ENCODE results near the gene ACRV1. TPM values are rescaled to one million over a fixed set of nuclear protein-coding genes. Genes with fewer than 3 reads are reported as not detected.
"Not testable (repeated sequence)": the region's sequence is repeated elsewhere in the genome, so short reads cannot be mapped to it uniquely, and the experiment has no call there.

The ACRV1 gene, protein sequence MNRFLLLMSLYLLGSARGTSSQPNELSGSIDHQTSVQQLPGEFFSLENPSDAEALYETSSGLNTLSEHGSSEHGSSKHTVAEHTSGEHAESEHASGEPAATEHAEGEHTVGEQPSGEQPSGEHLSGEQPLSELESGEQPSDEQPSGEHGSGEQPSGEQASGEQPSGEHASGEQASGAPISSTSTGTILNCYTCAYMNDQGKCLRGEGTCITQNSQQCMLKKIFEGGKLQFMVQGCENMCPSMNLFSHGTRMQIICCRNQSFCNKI
- not detected in 2 replicates for total RNA-seq

DNA sequence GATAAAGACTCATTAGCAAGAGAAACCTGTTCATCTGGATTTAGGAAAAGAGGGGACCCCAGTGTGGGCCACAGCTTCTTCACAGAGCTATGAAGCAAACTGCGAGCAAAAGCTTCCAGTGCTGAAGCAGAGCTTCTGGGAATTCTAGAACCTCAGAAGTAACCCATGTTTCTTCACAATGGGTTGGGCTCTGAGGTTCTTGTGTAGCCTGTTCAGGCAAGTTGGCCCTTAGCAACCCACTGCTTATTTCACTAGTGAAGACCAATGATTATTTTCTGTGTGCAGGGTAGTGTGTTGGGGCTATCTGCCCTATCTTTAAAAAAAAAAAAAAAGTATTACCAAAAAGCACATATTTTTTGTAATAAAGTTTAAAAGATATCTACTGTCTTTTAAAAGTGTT is at the start of gene ACRV1:
TSS of gene ACRV1 (minus strand) at position 101 of the 400 bp plus-strand sequence. CDS start at position 34, 67 bp downstream.
- Mint-ChIP-seq H3K4me1 (ENCODE audit: low read depth) (no peaks in the 10 kb centered on the region), H3K27me3 (ENCODE audit: low read depth) (no peaks in the 10 kb centered on the region), H3K4me3 (ENCODE audit: low read depth) (no peak within 1 kb of the TSS), H3K36me3 (ENCODE audit: low read depth) (peaks cover 35% of the 10 kb centered on the region), H3K27ac (no peak within 1 kb of the TSS), H3K9me3 (no peaks in the 10 kb centered on the region)
- DNase-seq (ENCODE audit: low spot score): no peak
- intact Hi-C loops (cut with micrococcal nuclease): no loop called here

DNA sequence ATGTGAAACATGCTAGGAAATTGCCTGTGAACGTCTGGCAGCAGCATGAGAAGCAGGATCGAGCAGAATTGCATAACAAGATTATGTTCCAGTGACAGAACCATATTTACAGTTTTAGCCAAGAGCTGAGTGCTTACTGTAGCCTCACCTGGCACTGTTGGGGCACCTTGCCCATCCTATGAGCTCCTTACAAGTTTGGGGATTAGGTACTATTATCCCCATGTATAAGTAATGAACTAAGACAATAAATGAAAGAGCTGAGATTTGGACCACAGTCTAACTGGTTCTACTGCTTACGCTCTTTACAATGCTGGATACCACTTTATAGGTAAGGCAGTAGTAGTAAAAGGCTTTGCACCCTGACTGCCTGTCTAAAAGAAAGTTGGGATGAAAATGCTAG is 48.3 kb upstream of the ACRV1 start:
- no peaks in the 10 kb centered on the region for H3K4me1 Mint-ChIP-seq (ENCODE audit: low read depth)
- H3K27ac Mint-ChIP-seq: no peak overlapping the region
- peaks cover 7% of the 10 kb centered on the region for H3K27me3 Mint-ChIP-seq (ENCODE audit: low read depth)
- intact Hi-C loops (cut with micrococcal nuclease): no loop called here
- H3K9me3 Mint-ChIP-seq: no peaks in the 10 kb centered on the region
- H3K4me3 Mint-ChIP-seq (ENCODE audit: low read depth): no peak overlapping the region
- H3K36me3 Mint-ChIP-seq (ENCODE audit: low read depth): no peaks in the 10 kb centered on the region
- DNase-seq (ENCODE audit: low spot score): no peak

DNA sequence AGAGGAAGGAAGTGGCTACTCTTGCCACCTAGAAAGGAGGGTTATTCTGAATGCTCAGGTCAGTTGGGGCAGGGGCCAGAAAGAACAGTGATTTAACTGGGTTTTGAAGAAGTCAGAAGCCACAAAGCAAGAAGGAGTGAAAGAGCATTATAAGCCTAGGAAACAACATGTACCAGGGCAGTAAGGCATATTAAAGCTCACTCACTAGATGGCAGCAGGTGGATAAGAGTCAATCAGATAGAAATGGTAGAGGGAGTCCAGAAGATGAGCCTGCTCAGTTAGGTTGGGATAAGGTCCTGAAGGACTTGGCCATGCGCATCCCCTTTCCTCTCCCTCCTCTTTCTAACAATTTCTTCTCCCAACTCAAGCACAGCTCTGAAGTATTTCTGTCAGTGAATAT is 43.5 kb upstream of the ACRV1 start:
- Mint-ChIP-seq H3K27ac (no peak overlapping the region), H3K4me1 (ENCODE audit: low read depth) (no peaks in the 10 kb centered on the region), H3K27me3 (ENCODE audit: low read depth) (peaks cover 10% of the 10 kb centered on the region), H3K9me3 (no peaks in the 10 kb centered on the region), H3K36me3 (ENCODE audit: low read depth) (no peaks in the 10 kb centered on the region), H3K4me3 (ENCODE audit: low read depth) (no peak overlapping the region)
- no peak for DNase-seq (ENCODE audit: low spot score)
- intact Hi-C loops (cut with micrococcal nuclease): no loop called here

DNA sequence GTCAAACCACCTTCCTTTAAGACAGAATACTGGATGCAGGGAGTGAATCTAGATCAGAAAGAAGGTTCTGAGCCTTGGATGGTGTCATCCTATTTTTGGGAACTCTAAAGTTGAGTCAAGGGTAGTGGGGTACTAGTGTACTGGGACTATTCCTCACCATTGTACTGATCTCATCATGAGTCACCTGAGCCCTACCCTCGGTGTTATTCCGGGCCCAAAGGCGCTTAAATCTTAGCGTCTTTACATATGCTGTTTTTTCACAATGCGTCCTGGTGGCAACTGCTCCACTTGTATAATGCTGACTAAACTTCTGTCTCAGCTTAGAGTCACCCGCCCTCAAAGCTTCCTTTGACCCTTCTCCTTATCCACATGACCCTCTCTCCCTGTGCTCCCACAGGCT is 40.1 kb upstream of the ACRV1 start:
- H3K27ac Mint-ChIP-seq: no peak overlapping the region
- no peaks in the 10 kb centered on the region for H3K4me1 Mint-ChIP-seq (ENCODE audit: low read depth)
- peaks cover 6% of the 10 kb centered on the region for H3K27me3 Mint-ChIP-seq (ENCODE audit: low read depth)
- intact Hi-C loops (cut with micrococcal nuclease): no loop called here
- no peaks in the 10 kb centered on the region for H3K9me3 Mint-ChIP-seq
- H3K36me3 Mint-ChIP-seq (ENCODE audit: low read depth): no peaks in the 10 kb centered on the region
- DNase-seq (ENCODE audit: low spot score): no peak
- no peak overlapping the region for H3K4me3 Mint-ChIP-seq (ENCODE audit: low read depth)

DNA sequence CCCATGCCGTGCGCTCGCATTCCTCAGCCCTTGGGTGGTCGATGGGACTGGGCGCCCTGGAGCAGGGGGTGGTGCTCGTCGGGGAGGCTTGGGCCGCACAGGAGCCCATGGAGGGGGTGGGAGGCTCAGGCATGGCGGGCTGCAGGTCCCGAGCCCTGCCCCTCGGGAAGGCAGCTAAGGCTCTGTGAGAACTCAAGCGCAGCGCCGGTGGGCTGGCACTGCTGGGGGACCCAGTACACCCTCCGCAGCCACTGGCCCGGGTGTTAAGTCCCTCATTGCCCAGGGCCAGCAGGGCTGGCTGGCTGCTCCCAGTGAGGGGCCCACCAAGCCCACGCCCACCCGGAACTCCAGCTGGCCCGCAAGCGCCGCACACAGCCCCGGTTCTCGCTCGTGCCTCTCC is 24.0 kb upstream of the ACRV1 start:
- H3K4me1 Mint-ChIP-seq (ENCODE audit: low read depth); H3K4me3 Mint-ChIP-seq (ENCODE audit: low read depth); intact Hi-C loops (cut with micrococcal nuclease); DNase-seq (ENCODE audit: low spot score); H3K9me3 Mint-ChIP-seq; H3K27ac Mint-ChIP-seq; H3K36me3 Mint-ChIP-seq (ENCODE audit: low read depth): not testable (repeated sequence)
- peaks cover 16% of the 10 kb centered on the region for H3K27me3 Mint-ChIP-seq (ENCODE audit: low read depth)

DNA sequence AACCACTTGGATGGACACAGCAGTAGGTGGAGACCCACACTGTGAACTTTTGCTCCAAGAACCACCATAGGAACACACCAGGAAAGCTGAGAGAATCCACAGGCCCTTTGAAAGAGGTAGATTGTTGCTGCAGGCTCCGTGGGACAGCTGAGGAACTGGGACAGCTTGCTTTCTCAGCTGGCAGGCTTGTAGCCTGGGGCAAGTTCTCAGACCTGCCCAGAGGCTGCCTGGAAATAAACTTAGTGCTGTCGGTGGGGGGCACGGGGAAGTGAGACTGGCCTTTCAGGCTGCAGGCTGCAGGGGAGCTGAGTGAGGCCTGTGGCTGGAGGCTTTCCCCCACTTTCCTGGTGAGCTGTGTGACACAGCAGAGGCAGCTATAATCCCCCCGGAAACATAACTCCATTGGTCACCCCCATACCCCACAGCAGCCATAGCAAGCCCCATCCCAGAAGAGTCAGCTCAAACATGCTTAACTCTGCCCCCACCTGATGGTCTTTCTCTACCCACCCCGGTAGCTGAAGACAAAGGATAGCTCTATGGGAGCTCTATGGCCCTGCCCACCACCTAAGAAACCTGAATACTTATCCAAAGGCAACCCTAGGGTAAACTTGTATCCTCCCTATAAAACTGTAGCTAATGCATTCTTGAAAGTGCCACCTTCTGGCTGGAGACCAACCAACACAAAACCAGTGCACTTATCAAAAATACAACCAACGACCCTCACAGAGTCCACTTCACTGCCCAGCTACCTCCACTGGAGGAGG is 21.4 kb upstream of the ACRV1 start:
- intact Hi-C loops (cut with micrococcal nuclease): no loop called here
- Mint-ChIP-seq H3K27ac (no peak overlapping the region), H3K27me3 (ENCODE audit: low read depth) (peaks cover 9% of the 10 kb centered on the region), H3K9me3 (no peaks in the 10 kb centered on the region), H3K4me3 (ENCODE audit: low read depth) (no peak overlapping the region), H3K36me3 (ENCODE audit: low read depth) (no peaks in the 10 kb centered on the region), H3K4me1 (ENCODE audit: low read depth) (no peaks in the 10 kb centered on the region)
- DNase-seq (ENCODE audit: low spot score): no peak

DNA sequence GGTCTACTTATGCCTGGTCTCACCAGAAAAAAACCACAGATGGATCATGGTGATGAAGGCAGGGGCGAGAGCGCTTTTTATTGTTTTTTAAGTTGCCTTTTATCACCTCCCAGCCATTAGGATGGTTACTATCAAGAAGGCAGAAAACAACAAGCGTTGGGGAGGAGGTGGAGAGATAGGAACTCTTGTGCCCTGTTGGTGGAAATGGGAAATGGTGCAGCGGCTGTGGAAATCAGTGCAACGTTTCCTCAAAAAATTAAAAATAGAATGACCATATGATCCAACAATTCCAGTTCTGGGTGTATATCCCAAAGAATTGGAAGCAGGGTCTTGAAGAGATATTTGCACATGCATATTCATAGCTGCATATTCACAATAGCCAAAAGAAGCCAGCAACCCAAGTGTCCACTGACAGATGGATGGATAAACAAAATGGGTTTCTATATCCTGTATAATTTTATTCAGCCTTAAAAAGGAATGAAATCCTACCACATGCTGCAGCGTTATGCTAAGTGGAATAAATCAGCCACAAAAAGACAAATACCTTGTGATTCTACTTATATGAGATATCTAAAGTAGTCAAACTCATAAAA is 20.5 kb upstream of the ACRV1 start:
- H3K4me3 Mint-ChIP-seq (ENCODE audit: low read depth): no peak overlapping the region
- DNase-seq (ENCODE audit: low spot score): no peak
- peaks cover 2% of the 10 kb centered on the region for H3K27me3 Mint-ChIP-seq (ENCODE audit: low read depth)
- H3K9me3 Mint-ChIP-seq: no peaks in the 10 kb centered on the region
- no peak overlapping the region for H3K27ac Mint-ChIP-seq
- intact Hi-C loops (cut with micrococcal nuclease): no loop called here
- H3K4me1 Mint-ChIP-seq (ENCODE audit: low read depth): no peaks in the 10 kb centered on the region
- no peaks in the 10 kb centered on the region for H3K36me3 Mint-ChIP-seq (ENCODE audit: low read depth)

DNA sequence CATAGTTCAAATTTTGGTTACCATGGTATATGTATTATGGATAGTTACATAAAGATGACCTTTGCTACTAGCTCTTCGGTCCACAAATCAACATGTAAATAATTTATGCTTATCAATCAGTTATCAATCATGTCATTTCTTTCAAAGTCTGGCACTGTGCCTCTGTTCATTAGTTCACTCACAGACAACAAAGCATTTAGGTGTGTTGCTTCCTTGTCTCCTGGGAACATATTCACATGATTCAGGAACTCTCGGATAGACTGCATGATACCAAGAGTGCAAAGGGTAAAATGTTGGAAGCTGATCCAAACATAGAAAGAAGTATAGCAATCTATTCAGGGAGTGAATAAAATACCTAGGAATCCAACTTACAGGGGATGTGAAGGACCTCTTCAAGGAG is 14.3 kb upstream of the ACRV1 start:
- no peaks in the 10 kb centered on the region for H3K4me1 Mint-ChIP-seq (ENCODE audit: low read depth)
- intact Hi-C loops (cut with micrococcal nuclease): no loop called here
- no peak overlapping the region for H3K27ac Mint-ChIP-seq
- no peaks in the 10 kb centered on the region for H3K9me3 Mint-ChIP-seq
- H3K27me3 Mint-ChIP-seq (ENCODE audit: low read depth): no peaks in the 10 kb centered on the region
- no peaks in the 10 kb centered on the region for H3K36me3 Mint-ChIP-seq (ENCODE audit: low read depth)
- DNase-seq (ENCODE audit: low spot score): no peak
- no peak overlapping the region for H3K4me3 Mint-ChIP-seq (ENCODE audit: low read depth)

DNA sequence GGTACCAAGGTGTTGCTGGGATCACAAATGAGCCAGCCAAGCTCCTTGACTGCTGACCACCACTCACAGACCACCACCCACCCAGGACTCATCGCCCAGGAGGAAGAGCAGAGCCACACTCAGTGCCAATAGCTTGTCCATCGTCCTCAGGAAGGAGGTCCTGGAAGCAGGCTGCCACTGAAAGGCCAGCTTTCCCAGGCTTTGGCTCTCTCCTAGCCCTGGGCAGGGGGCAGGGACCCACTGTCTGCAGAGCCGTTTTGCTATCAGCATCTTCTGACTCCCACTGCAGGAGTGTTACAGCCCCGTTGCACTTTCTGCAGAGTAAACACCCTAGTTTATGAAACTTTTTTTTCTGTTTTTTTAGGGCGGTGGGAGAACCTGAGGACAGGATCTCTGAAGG is 12.2 kb upstream of the ACRV1 start:
- no peak for DNase-seq (ENCODE audit: low spot score)
- H3K4me1 Mint-ChIP-seq (ENCODE audit: low read depth): no peaks in the 10 kb centered on the region
- H3K27me3 Mint-ChIP-seq (ENCODE audit: low read depth): no peaks in the 10 kb centered on the region
- H3K9me3 Mint-ChIP-seq: no peaks in the 10 kb centered on the region
- no peaks in the 10 kb centered on the region for H3K36me3 Mint-ChIP-seq (ENCODE audit: low read depth)
- H3K4me3 Mint-ChIP-seq (ENCODE audit: low read depth): no peak overlapping the region
- no peak overlapping the region for H3K27ac Mint-ChIP-seq
- intact Hi-C loops (cut with micrococcal nuclease): no loop called here

DNA sequence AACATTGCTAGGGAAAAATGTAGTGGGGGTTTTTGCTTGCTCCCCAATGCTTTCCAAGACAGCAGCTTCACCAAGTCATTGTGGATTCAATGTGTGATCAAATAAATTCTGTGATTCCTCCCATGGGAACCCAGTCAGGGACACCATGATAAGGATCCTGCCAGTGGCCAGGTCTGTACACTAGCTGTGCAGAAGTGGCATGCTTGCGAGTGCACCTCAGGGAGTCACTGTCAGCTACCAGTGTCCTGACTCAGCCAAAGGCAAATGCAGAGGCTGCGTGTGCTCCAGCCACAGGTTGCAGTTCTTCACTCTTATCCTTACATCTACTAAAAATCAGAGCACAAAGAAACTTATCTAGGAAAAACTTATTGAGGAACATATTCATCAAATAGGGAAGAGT is 9.4 kb upstream of the ACRV1 start:
- DNase-seq (ENCODE audit: low spot score): no peak
- intact Hi-C loops (cut with micrococcal nuclease): no loop called here
- Mint-ChIP-seq H3K9me3 (no peaks in the 10 kb centered on the region), H3K4me3 (ENCODE audit: low read depth) (no peak overlapping the region), H3K36me3 (ENCODE audit: low read depth) (peaks cover 3% of the 10 kb centered on the region), H3K27ac (no peak overlapping the region), H3K27me3 (ENCODE audit: low read depth) (no peaks in the 10 kb centered on the region), H3K4me1 (ENCODE audit: low read depth) (no peaks in the 10 kb centered on the region)

DNA sequence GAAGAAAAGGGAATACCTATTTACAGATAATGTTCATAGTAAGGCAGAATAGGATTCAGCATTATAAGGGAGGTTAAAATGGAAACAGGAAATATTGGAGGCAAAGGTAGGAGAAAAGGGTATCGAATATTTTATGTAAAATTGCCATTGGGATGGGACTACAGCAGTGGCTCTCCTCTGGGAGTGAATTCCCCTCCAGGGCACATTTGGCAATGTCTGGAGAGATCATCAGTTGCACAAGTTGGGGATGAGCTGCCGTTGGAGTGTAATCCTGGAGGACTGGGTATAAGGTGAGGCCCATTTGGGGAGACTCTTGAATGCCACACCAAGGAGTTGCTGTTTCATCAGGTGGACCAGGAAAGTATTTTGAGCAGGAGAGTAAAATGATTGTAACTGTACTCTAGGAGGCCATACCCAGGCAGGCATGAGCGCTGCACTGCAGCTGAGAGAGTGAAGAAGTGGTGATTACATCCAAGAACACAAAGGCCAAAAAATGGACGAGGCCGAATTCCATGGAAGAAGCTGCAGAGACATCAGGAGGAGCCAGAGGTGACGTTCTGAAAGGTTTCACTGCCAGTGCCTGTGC is 8.7 kb upstream of the ACRV1 start:
- Mint-ChIP-seq H3K4me1 (ENCODE audit: low read depth) (no peaks in the 10 kb centered on the region), H3K27ac (no peak overlapping the region), H3K36me3 (ENCODE audit: low read depth) (peaks cover 3% of the 10 kb centered on the region), H3K4me3 (ENCODE audit: low read depth) (no peak overlapping the region), H3K9me3 (no peaks in the 10 kb centered on the region), H3K27me3 (ENCODE audit: low read depth) (no peaks in the 10 kb centered on the region)
- no peak for DNase-seq (ENCODE audit: low spot score)
- intact Hi-C loops (cut with micrococcal nuclease): no loop called here

DNA sequence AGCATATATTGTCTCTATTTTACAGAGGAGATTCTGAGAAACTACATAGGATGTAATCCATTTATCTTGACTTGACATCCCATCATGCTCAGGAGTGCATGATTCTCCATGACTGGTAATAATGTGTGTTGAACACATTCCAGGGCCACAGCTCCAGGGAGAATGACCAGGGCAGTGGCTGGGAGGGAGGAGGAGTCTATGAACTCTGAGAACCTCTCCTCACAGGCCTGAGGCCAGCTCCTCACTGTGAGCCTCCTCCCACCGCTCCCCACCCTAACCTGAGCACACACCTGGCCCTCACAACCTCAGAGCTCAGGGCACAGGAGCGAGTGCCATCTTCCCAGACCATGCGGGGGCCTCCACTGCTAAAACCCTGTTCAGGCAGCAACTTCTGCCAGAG is 8.0 kb upstream of the ACRV1 start:
- no peak overlapping the region for H3K27ac Mint-ChIP-seq
- H3K4me3 Mint-ChIP-seq (ENCODE audit: low read depth): no peak overlapping the region
- H3K4me1 Mint-ChIP-seq (ENCODE audit: low read depth): no peaks in the 10 kb centered on the region
- DNase-seq (ENCODE audit: low spot score): no peak
- H3K27me3 Mint-ChIP-seq (ENCODE audit: low read depth): no peaks in the 10 kb centered on the region
- no peaks in the 10 kb centered on the region for H3K9me3 Mint-ChIP-seq
- H3K36me3 Mint-ChIP-seq (ENCODE audit: low read depth): peaks cover 3% of the 10 kb centered on the region
- intact Hi-C loops (cut with micrococcal nuclease): no loop called here

DNA sequence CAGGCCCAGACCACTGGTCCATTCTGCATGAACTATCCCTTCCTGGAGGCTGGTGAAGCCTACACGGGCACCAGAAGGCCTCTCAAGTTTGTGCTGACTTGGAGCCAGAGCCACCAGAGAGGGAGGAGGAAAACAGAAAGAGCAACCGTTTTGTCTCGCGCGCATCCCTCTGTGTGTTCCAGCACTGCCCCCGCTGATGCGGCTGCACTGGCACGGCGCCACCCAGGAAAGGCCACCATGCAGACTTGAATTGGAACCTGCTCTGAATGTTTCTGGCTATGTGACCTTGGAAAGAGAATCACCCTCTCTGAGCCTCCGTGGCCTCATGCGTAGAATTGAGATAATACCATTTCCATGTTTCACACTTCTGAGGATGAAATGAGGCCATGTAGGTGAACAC is 7.4 kb upstream of the ACRV1 start:
- Mint-ChIP-seq H3K4me1 (ENCODE audit: low read depth) (no peaks in the 10 kb centered on the region), H3K9me3 (no peaks in the 10 kb centered on the region), H3K36me3 (ENCODE audit: low read depth) (peaks cover 3% of the 10 kb centered on the region), H3K27ac (no peak overlapping the region), H3K4me3 (ENCODE audit: low read depth) (no peak overlapping the region), H3K27me3 (ENCODE audit: low read depth) (no peaks in the 10 kb centered on the region)
- DNase-seq (ENCODE audit: low spot score): no peak
- intact Hi-C loops (cut with micrococcal nuclease): no loop called here
